ENCODE data around the gene OPCML.

The OPCML gene

DNA sequence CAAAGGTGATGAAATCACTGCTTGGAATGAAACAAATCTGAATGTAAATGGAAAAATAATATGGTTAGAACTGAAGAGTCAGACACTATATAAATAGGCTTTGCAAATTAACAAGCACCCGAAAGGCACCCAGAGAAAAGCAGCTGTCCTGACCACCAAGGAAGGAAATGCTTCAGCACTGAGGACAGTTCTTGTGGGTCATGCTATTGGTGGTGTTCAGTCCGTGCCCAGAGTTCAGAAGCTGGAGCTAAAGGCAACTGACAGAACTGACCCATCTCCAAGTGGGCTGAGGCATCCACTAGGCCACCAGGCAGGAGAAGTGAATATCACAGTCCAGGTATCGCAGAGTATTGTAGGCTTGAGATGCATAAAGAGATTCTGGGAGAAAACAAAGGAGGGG, 208.9 kb downstream of the OPCML start:
- Histone ChIP-seq H3K36me3 (ENCODE audit: insufficient read depth, low read length) (no peaks in the 10 kb centered on the region), H3K9me3 (ENCODE audit: control insufficient read depth, insufficient read depth, low read length) (no peaks in the 10 kb centered on the region), H3K4me1 (ENCODE audit: insufficient read depth, low read length) (0 out of 2 replicates have a peak, but pooled peaks cover 4% of the 10 kb centered on the region), H3K9ac (ENCODE audit: low read depth, low read length) (no peak overlapping the region)

DNA sequence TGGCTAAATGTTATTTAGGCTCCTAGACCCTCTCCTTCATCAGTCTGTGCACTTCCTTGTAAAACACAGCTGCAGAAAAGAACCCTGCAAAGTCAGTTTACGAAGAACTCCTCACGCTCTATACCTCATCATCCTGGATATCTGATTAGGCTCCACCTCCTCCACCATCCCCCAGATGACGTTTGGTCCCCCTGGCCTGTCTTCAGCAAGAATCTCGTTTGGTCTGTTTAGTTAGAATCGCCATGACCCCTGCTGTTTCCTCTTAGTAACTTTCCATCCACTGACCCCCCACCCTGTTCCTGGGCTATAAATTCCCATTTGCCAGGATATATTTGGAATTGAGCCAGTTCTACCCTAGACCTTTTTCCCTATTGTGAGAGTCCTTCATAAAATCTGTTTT, 214.1 kb downstream of the OPCML start:
- Histone ChIP-seq H3K9me3 (ENCODE audit: control insufficient read depth, insufficient read depth, low read length) (no peaks in the 10 kb centered on the region), H3K36me3 (ENCODE audit: insufficient read depth, low read length) (no peaks in the 10 kb centered on the region), H3K4me1 (ENCODE audit: insufficient read depth, low read length) (no peaks in the 10 kb centered on the region), H3K9ac (ENCODE audit: low read depth, low read length) (no peak overlapping the region)

DNA sequence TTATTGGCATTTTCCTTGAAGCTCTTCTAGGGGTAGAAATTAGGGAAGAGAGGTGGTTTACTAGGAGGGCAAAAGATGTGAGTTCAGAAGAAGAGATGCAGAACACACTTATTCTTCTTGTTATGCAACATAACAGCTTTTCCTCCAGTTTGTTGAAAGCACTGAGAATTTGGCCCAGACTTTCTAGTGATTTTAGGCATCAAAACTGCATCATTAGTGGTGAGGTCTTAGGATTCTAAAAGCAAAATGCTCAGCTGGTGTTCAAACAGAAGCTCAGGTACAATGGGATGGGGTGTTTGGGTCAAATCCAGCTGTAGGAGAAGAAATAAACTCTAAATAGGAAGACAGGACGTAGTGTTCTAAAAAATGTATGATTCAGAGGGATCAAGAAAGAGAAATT, 221.1 kb downstream of the OPCML start:
- no peaks in the 10 kb centered on the region for H3K4me1 ChIP-seq (ENCODE audit: insufficient read depth, low read length)
- H3K9me3 ChIP-seq (ENCODE audit: control insufficient read depth, insufficient read depth, low read length), result no peaks in the 10 kb centered on the region
- H3K9ac ChIP-seq (ENCODE audit: low read depth, low read length), result no peak overlapping the region
- no peaks in the 10 kb centered on the region for H3K36me3 ChIP-seq (ENCODE audit: insufficient read depth, low read length)

DNA sequence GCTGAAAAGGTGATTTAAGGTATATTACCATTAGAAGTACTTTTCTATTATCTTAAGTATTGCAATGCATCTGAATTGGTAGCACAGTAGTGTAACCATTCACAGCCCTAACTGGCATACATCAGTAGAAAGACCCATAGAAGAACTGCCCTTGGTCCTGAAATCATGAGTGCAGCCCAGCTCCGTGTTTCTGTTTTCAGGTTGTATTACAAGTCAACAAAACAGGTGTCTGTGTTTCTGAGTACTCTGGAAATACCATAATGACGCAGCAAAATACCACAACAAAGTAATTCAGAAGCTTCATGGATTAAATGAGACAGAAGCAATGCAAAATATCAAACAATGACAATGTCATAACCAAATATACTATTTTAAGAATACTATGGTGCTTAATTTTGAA, 226.3 kb downstream of the OPCML start:
- no peaks in the 10 kb centered on the region for H3K9me3 ChIP-seq (ENCODE audit: control insufficient read depth, insufficient read depth, low read length)
- no peaks in the 10 kb centered on the region for H3K4me1 ChIP-seq (ENCODE audit: insufficient read depth, low read length)
- H3K9ac ChIP-seq (ENCODE audit: low read depth, low read length), result no peak overlapping the region
- no peaks in the 10 kb centered on the region for H3K36me3 ChIP-seq (ENCODE audit: insufficient read depth, low read length)

DNA sequence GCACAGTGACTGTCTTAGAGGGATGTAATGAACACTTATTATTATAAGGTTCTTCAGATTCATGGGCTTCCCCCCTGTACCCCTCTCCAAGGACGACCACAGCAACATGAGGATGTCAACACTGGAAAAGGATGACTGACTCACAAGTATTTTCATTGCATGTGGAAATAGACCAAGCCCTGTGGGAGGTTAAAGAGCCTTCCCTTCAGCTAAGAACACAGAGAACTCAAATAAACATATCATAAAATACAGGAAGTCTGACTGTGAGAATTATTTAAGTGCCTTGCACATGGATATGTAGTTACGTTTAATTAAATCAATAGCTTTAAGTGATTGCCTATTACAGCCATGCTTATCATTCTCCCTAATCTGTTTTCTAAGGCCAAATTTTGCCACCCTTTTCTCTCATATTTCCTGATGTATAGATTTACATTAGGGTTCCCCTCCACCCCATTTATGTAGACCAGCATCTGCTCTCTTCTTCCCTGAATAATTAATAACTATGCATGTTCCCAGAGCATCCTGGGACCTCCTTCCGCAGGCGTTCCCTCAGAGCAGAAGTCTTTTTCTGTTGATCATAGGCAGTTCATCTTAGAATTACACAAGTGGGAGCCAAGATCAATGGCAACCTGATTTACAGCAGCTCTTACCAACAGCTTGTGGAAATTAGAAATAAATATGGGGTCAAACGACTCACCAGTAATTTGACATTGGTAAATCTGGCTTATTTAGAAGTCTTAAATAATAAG, 226.9 kb downstream of the OPCML start:
- Histone ChIP-seq H3K9me3 (ENCODE audit: control insufficient read depth, insufficient read depth, low read length) (no peaks in the 10 kb centered on the region), H3K4me1 (ENCODE audit: insufficient read depth, low read length) (no peaks in the 10 kb centered on the region), H3K36me3 (ENCODE audit: insufficient read depth, low read length) (no peaks in the 10 kb centered on the region)

DNA sequence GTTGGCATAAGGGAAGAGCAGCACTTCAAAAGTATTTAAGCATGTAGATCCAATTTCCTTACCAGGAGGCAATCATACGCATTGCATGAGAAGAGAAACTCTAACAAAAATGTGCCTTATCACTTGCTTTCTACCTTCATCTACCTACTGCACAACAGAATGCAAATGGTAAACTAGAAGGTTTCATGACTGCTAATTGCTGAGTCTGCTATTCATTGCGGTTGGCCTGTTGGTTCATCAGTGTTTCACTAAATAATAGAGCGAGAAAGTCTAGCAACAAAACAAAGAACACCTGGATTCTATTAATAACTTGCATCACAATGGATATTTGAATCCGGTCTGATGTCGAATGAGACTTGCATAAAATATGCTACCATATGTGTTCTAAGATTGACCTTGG, 229.0 kb downstream of the OPCML start:
- no peak overlapping the region for H3K9ac ChIP-seq (ENCODE audit: low read depth, low read length)
- no peaks in the 10 kb centered on the region for H3K4me1 ChIP-seq (ENCODE audit: insufficient read depth, low read length)
- H3K36me3 ChIP-seq (ENCODE audit: insufficient read depth, low read length), result no peaks in the 10 kb centered on the region
- no peaks in the 10 kb centered on the region for H3K9me3 ChIP-seq (ENCODE audit: control insufficient read depth, insufficient read depth, low read length)

More for the DNA sequence above, 226.9 kb downstream of the OPCML start:
- H3K9ac ChIP-seq (ENCODE audit: low read depth, low read length), result no peak overlapping the region

DNA sequence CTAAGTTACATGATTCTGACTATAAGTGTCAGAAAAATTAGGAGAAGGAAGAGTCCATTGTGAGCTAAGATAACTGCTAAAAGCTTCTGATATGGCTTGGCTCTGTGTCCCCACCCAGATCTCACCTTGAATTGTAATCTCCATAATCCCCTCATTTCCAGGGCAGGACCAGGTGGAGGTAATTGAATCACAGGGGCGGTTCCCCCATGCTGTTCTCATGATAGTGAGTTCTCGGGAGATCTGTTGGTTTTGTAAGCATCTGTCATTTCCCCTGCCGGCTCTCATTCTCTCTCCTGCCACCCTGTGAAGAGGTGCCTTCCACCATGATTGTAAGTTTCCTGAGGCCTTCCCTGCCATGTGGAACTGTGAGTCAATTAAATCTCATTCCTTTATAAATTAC, 230.2 kb downstream of the OPCML start:
- Histone ChIP-seq H3K9ac (ENCODE audit: low read depth, low read length) (no peak overlapping the region), H3K4me1 (ENCODE audit: insufficient read depth, low read length) (no peaks in the 10 kb centered on the region), H3K36me3 (ENCODE audit: insufficient read depth, low read length) (no peaks in the 10 kb centered on the region), H3K9me3 (ENCODE audit: control insufficient read depth, insufficient read depth, low read length) (no peaks in the 10 kb centered on the region)

DNA sequence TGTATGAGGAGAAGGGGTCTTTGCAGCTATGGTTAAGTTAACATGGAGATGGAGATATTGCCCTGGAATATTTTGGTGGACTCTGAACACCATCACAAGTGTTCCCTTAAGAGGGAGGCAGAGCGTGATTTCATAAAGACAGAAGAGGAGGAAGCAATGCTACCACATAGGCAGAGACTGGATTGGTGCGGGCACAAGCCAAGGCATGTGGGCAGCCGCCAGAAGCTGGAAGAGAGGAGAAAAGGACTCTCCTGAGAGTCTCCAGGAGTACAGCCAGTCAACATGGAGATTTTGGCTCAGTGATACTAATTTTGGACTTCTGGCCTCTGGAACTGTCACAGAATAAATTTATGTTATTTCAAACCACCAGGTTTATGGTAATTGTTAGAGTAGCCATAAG, 231.6 kb downstream of the OPCML start:
- no peaks in the 10 kb centered on the region for H3K9me3 ChIP-seq (ENCODE audit: control insufficient read depth, insufficient read depth, low read length)
- H3K36me3 ChIP-seq (ENCODE audit: insufficient read depth, low read length), result no peaks in the 10 kb centered on the region
- no peaks in the 10 kb centered on the region for H3K4me1 ChIP-seq (ENCODE audit: insufficient read depth, low read length)
- no peak overlapping the region for H3K9ac ChIP-seq (ENCODE audit: low read depth, low read length)

DNA sequence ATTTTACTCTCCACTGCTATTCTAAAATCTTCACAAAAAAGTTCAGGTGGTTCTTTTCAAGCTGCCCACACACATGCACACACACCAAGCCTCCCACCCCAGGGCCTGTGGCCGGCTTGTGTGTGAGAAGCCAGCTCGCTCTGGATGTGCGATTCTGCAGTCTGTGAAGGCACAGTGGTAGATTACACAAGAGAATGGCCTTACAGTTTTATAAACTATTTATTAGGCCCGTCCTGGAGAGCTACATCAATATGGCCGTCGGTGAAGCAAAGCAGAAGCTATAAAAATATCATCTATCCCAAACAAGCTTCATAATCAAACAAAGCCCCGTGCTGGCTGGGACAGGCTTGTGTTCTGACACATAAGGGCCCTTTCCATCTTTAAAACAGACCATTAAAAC, 240.5 kb downstream of the OPCML start:
- Histone ChIP-seq H3K9me3 (ENCODE audit: control insufficient read depth, insufficient read depth, low read length) (no peaks in the 10 kb centered on the region), H3K4me1 (ENCODE audit: insufficient read depth, low read length) (no peaks in the 10 kb centered on the region), H3K36me3 (ENCODE audit: insufficient read depth, low read length) (no peaks in the 10 kb centered on the region), H3K9ac (ENCODE audit: low read depth, low read length) (no peak overlapping the region)

DNA sequence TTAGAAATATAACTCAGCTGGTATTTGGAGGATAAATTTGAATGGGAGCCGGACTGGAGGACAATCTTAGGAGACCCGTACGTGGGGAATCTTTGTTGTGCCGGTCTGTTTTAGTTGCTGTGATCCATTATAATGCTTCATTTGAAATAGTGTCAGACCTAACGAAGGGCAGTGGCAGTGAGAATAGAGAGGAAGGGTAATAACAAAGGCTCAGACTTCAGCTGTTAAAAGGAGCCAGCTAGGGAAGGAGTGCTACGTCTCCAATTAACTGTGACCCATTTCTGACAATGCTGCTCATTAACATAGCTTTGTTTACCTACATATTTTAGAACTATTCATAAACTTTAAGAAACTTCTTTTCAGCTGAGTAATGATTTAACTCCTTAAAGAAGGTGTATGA, 246.9 kb downstream of the OPCML start:
- no peaks in the 10 kb centered on the region for H3K9me3 ChIP-seq (ENCODE audit: control insufficient read depth, insufficient read depth, low read length)
- H3K9ac ChIP-seq (ENCODE audit: low read depth, low read length), result no peak overlapping the region
- H3K36me3 ChIP-seq (ENCODE audit: insufficient read depth, low read length), result no peaks in the 10 kb centered on the region
- peaks cover 22% of the 10 kb centered on the region; the same call in 1 of the 2 replicates for H3K4me1 ChIP-seq (ENCODE audit: insufficient read depth, low read length)

DNA sequence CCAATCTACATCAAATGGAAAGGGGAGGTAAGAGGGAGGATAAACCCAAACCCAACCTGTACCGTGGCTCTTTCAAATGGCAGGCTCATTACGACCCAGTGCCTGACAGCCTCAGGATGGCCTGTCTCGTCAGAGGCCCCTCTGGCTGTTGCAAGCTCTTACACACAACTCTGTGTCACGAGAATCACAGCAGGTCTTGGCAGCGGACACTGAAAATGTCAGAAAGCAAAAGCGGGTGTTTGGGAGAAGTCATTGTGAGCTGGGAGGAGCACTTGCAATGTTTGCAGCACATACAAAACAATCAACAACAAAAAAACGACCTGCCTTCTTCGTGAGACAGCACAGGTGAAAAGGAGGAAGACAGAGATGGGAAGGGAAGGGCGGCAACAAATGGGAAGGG, 248.1 kb downstream of the OPCML start:
- Histone ChIP-seq H3K4me1 (ENCODE audit: insufficient read depth, low read length) (peaks cover 28% of the 10 kb centered on the region; the same call in 1 of the 2 replicates), H3K9me3 (ENCODE audit: control insufficient read depth, insufficient read depth, low read length) (no peaks in the 10 kb centered on the region), H3K36me3 (ENCODE audit: insufficient read depth, low read length) (no peaks in the 10 kb centered on the region), H3K9ac (ENCODE audit: low read depth, low read length) (no peak overlapping the region)

DNA sequence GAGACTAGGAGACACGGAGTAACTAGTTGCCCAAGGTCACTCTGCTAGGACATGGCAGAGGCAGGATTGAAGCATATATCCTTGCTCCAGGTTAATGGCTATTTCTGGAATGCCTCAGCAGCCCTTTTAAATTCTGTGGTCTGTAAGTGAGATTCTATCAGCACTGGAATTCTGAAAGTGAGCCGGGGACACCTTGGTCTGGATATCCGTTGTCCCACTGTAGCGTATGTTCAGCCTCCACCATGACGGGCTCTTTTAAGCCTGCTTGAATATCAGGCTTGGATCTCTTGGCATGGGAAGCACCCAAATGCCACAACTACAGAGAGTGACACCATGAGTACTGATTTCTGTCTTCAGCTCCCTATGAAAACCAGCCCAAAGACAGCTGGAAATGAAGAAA, 254.4 kb downstream of the OPCML start:
- H3K4me1 ChIP-seq (ENCODE audit: insufficient read depth, low read length), result peaks cover 9% of the 10 kb centered on the region; the same call in 1 of the 2 replicates
- no peaks in the 10 kb centered on the region; the same call in 1 of the 2 replicates for H3K9me3 ChIP-seq (ENCODE audit: control insufficient read depth, insufficient read depth, low read length)
- H3K9ac ChIP-seq (ENCODE audit: low read depth, low read length), result no peak overlapping the region
- no peaks in the 10 kb centered on the region for H3K36me3 ChIP-seq (ENCODE audit: insufficient read depth, low read length)

DNA sequence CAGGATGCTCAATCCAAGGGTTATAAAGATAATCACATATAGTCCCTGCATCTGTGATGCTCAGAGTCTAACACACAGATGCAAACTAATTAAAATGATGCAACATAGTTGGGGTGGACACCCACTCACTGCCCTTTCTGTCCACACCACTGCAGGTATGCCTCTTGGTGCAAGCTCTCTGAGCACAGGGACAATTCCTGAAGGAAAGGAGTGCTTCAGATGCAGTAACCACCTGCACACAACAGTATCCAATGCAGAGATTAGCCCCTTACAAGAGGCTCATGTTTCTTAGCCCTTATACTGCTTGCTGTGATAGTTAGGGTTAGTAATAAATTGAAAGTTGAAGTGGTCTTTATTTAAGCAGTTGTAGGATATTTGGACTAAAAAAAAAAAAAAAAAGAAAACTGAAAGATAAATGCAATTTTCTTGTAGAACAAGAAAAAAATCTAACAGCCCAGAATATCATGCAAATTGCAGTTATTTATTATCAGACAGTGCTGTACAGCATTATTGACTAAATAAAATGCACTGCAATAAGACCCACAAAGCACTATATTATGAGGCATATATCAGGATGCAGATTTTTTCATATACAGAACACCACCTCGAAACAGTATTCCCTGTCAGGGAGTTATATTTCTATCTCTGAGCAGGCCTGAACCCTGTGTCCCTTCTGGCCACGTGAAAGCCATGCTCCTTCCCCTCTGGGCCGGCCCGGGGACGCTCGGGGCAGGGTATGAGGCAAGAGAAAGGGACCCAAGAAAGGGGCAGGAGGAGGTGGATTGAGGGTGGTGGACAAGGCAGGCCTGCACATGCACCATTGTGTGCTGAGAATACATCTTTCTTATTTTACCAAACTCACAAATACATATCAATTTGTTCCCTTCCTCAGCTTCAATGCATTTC, 260.2 kb downstream of the OPCML start:
- no peaks in the 10 kb centered on the region for H3K4me1 ChIP-seq (ENCODE audit: insufficient read depth, low read length)
- no peaks in the 10 kb centered on the region for H3K36me3 ChIP-seq (ENCODE audit: insufficient read depth, low read length)
- H3K9ac ChIP-seq (ENCODE audit: low read depth, low read length), result no peak overlapping the region
- no peaks in the 10 kb centered on the region; the same call in 1 of the 2 replicates for H3K9me3 ChIP-seq (ENCODE audit: control insufficient read depth, insufficient read depth, low read length)

DNA sequence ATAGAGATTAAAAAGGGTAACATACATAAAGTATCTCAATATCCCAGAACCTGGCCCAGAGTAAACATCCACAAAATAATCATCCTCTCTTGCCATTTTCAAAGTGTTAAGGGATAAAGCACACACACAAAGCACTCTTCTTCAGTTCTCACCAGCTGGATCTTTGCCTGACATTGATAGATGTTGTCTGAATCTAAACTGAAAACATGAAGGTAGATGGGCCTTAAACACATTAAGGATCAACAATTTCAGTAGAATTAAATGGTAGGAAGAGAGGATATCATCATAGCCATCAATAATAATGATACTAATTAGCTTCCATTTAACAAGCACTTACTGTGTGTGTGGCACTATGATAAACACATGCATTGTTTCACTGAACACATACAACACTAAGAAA, 261.1 kb downstream of the OPCML start:
- Histone ChIP-seq H3K36me3 (ENCODE audit: insufficient read depth, low read length) (no peaks in the 10 kb centered on the region), H3K9ac (ENCODE audit: low read depth, low read length) (no peak overlapping the region), H3K4me1 (ENCODE audit: insufficient read depth, low read length) (no peaks in the 10 kb centered on the region), H3K9me3 (ENCODE audit: control insufficient read depth, insufficient read depth, low read length) (no peaks in the 10 kb centered on the region; the same call in 1 of the 2 replicates)

DNA sequence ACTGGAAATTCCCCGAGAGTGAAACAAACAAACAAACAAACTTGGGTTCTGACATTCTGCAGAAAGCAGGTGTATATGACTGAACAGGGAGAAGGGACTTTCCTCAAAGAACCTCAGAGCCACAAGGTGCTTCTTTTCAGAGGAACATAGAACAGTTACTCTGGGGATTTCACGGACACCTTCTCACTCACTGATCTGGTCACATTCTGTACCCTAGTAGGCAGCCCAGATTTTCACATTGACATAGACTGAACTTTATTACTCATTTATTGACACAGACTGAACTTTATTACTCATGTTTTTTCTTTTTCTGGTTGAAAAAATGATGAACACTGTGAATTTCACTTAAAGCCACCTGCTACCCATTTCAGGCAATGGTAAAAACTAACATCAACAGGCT, 263.0 kb downstream of the OPCML start:
- Histone ChIP-seq H3K4me1 (ENCODE audit: insufficient read depth, low read length) (no peaks in the 10 kb centered on the region), H3K36me3 (ENCODE audit: insufficient read depth, low read length) (no peaks in the 10 kb centered on the region), H3K9me3 (ENCODE audit: control insufficient read depth, insufficient read depth, low read length) (no peaks in the 10 kb centered on the region; the same call in 1 of the 2 replicates), H3K9ac (ENCODE audit: low read depth, low read length) (no peak overlapping the region)
